HepG2 (cell line): Measurements from ENCODE around the gene TMEM63C. TPM values are rescaled to one million over a fixed set of nuclear protein-coding genes. Genes with fewer than 3 reads are reported as not detected.

Source experiments
- KLF11 ChIP-seq: IDR thresholded peaks from 2 replicates; pipeline ENCODE4 v1.6.1; 2016; ENCODE audit warnings: missing compliant biosample characterization
- KLF9 ChIP-seq: IDR thresholded peaks from 2 replicates; pipeline ENCODE4 v1.6.1; 2016; ENCODE audit warnings: low read depth
- MAFK ChIP-seq, 2 experiments: IDR thresholded peaks in 1 of 2; conservative IDR thresholded peaks in 1 of 2; 2 replicates each; pipeline ENCODE4 v1.6.1; 2011; ENCODE audit warnings: improper control_type of control experiment in 2 of 2, low read length in 2 of 2
- MTF2 ChIP-seq: sonication (generic); formaldehyde crosslinking; IDR thresholded peaks from 2 replicates; pipeline ENCODE4 v1.5.0; 2020; ENCODE audit warnings: missing genetic modification reagents, borderline replicate concordance
- NFKB2 ChIP-seq: sonication (generic); formaldehyde crosslinking; IDR thresholded peaks from 2 replicates; pipeline ENCODE4 v1.4.0; 2020; ENCODE audit warnings: missing genetic modification reagents, borderline replicate concordance
- RAD21 ChIP-seq: fragments of 450-650 bp; formaldehyde crosslinking; IDR thresholded peaks from 2 replicates; pipeline ENCODE4 v1.5.0; 2020; ENCODE audit warnings: mild to moderate bottlenecking
- ZNF138 ChIP-seq: sonication (generic); formaldehyde crosslinking; IDR thresholded peaks from 2 replicates; pipeline ENCODE4 v1.5.0; 2020; ENCODE audit warnings: mild to moderate bottlenecking, low read depth, missing genetic modification reagents
- ZNF274 ChIP-seq: sonication (generic); formaldehyde crosslinking; IDR thresholded peaks from 2 replicates; pipeline ENCODE4 v1.5.1; 2020; ENCODE audit warnings: mild to moderate bottlenecking, missing genetic modification reagents
- polyA plus RNA-seq, 8 experiments: library from polyadenylated mRNA; depleted of rRNA in 3 of 8; stranded (reverse) in 7 of 8; unstranded in 1 of 8; fragments of >200 nt; fragmentation: Illumina TruSeq in 4 of 8; extraction: Trizol in 4 of 8; gene quantifications; 2 replicates each; pipeline versions ENCODE4 v1.2.1 to v1.2.3, GENCODE V29; 2011 to 2016; ENCODE audit warnings: low read depth in 4 of 8, missing spikeins in 1 of 8, mixed read lengths in 1 of 8; ENCODE audit not compliant: insufficient read depth in 1 of 8
- total RNA-seq, 5 experiments: library from RNA; depleted of rRNA; stranded (reverse); fragments of >200 nt; fragmentation: Illumina TruSeq; extraction: Trizol; gene quantifications; 2 replicates each; pipeline ENCODE4 v1.2.3, GENCODE V29; 2016; ENCODE audit warnings: low read depth in 1 of 5
- TF ChIP-seq, protein P1 (sequence below): sonication (generic); formaldehyde crosslinking; IDR thresholded peaks from 2 replicates; pipeline ENCODE4 v1.9.0; 2021; ENCODE audit warnings: missing genetic modification reagents, borderline replicate concordance
- TF ChIP-seq, protein P2 (sequence below): IDR thresholded peaks from 2 replicates; pipeline ENCODE4 v1.6.1; 2016; ENCODE audit warnings: low read depth, missing genetic modification reagents, missing compliant biosample characterization
- TF ChIP-seq, protein P3 (sequence below): sonication (generic); formaldehyde crosslinking; IDR thresholded peaks from 2 replicates; pipeline ENCODE4 v1.4.0; 2020; ENCODE audit warnings: missing genetic modification reagents, mild to moderate bottlenecking, borderline replicate concordance

Gene TMEM63C
- total and polyA plus RNA-seq, 2 of the 13 experiments (the other 11 are each of a cell fraction or from before 2014, with no cell fraction given), result 0.17 to 0.27 TPM

DNA sequence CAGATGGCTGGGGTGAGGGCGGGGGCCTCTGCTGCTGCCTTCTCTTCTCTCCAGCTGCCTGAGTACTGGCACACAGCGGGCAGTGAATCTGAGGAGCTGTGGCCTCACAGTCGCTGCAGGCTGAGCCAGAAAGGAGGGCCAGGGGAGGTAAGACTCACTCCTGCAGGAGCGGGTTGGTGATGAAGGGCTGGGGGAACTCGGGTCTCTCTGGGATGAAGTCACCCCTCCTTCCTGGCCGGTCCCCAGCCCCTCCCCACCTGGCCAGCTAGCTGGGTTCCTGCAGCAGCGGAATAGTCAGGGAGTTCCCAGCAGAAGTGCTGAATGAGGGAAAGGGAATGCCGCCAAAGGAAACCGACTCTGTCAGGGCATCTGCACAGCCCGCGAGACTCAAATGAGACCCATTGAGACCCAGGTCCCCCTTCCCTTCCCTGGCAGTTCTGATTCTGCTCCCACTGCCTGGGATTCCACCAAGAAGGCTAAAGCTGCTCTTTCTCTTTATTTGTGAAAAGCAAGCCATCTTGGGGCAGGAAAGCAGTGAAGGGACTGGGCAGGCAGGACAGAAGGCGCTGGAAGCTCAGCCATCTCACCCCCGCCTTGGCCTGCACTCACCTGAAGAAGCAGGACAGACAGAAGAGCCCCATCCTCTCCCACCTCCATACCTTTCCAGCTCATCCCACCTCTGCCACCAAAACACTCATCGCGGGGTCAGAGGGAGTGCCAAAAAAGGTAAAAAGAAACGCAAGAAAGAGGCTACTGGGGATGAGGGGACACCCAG, 84.2 kb downstream of the TMEM63C start (continued):
- TF ChIP-seq, protein P1, sequence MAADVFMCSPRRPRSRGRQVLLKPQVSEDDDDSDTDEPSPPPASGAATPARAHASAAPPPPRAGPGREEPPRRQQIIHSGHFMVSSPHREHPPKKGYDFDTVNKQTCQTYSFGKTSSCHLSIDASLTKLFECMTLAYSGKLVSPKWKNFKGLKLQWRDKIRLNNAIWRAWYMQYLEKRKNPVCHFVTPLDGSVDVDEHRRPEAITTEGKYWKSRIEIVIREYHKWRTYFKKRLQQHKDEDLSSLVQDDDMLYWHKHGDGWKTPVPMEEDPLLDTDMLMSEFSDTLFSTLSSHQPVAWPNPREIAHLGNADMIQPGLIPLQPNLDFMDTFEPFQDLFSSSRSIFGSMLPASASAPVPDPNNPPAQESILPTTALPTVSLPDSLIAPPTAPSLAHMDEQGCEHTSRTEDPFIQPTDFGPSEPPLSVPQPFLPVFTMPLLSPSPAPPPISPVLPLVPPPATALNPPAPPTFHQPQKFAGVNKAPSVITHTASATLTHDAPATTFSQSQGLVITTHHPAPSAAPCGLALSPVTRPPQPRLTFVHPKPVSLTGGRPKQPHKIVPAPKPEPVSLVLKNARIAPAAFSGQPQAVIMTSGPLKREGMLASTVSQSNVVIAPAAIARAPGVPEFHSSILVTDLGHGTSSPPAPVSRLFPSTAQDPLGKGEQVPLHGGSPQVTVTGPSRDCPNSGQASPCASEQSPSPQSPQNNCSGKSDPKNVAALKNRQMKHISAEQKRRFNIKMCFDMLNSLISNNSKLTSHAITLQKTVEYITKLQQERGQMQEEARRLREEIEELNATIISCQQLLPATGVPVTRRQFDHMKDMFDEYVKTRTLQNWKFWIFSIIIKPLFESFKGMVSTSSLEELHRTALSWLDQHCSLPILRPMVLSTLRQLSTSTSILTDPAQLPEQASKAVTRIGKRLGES (CRISPR knock-in tag), result no peak
- TF ChIP-seq ZNF274 (no peak), RAD21 (CRISPR knock-in tag) (no peak), KLF9 (CRISPR knock-in tag) (no peak), ZNF138 (CRISPR knock-in tag) (no peak), NFKB2 (CRISPR knock-in tag) (no peak), MTF2 (CRISPR knock-in tag) (no peak), MAFK (conservative IDR thresholded peaks at IDR 0.05 in 1 of 2, IDR thresholded peaks at IDR 0.05 in 1 of 2; ENCODE audit: low read length in 2 of 2) (no peak), KLF11 (CRISPR knock-in tag) (no peak)
- TF ChIP-seq, protein P2, sequence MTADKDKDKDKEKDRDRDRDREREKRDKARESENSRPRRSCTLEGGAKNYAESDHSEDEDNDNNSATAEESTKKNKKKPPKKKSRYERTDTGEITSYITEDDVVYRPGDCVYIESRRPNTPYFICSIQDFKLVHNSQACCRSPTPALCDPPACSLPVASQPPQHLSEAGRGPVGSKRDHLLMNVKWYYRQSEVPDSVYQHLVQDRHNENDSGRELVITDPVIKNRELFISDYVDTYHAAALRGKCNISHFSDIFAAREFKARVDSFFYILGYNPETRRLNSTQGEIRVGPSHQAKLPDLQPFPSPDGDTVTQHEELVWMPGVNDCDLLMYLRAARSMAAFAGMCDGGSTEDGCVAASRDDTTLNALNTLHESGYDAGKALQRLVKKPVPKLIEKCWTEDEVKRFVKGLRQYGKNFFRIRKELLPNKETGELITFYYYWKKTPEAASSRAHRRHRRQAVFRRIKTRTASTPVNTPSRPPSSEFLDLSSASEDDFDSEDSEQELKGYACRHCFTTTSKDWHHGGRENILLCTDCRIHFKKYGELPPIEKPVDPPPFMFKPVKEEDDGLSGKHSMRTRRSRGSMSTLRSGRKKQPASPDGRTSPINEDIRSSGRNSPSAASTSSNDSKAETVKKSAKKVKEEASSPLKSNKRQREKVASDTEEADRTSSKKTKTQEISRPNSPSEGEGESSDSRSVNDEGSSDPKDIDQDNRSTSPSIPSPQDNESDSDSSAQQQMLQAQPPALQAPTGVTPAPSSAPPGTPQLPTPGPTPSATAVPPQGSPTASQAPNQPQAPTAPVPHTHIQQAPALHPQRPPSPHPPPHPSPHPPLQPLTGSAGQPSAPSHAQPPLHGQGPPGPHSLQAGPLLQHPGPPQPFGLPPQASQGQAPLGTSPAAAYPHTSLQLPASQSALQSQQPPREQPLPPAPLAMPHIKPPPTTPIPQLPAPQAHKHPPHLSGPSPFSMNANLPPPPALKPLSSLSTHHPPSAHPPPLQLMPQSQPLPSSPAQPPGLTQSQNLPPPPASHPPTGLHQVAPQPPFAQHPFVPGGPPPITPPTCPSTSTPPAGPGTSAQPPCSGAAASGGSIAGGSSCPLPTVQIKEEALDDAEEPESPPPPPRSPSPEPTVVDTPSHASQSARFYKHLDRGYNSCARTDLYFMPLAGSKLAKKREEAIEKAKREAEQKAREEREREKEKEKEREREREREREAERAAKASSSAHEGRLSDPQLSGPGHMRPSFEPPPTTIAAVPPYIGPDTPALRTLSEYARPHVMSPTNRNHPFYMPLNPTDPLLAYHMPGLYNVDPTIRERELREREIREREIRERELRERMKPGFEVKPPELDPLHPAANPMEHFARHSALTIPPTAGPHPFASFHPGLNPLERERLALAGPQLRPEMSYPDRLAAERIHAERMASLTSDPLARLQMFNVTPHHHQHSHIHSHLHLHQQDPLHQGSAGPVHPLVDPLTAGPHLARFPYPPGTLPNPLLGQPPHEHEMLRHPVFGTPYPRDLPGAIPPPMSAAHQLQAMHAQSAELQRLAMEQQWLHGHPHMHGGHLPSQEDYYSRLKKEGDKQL (CRISPR knock-in tag), result no peak
- TF ChIP-seq, protein P3, sequence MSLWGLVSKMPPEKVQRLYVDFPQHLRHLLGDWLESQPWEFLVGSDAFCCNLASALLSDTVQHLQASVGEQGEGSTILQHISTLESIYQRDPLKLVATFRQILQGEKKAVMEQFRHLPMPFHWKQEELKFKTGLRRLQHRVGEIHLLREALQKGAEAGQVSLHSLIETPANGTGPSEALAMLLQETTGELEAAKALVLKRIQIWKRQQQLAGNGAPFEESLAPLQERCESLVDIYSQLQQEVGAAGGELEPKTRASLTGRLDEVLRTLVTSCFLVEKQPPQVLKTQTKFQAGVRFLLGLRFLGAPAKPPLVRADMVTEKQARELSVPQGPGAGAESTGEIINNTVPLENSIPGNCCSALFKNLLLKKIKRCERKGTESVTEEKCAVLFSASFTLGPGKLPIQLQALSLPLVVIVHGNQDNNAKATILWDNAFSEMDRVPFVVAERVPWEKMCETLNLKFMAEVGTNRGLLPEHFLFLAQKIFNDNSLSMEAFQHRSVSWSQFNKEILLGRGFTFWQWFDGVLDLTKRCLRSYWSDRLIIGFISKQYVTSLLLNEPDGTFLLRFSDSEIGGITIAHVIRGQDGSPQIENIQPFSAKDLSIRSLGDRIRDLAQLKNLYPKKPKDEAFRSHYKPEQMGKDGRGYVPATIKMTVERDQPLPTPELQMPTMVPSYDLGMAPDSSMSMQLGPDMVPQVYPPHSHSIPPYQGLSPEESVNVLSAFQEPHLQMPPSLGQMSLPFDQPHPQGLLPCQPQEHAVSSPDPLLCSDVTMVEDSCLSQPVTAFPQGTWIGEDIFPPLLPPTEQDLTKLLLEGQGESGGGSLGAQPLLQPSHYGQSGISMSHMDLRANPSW, result no peak
